Lower leg skin (tissue), 3 donors: ENCODE measurements around the gene DRAP1.

Experiments used
- POLR2A ChIP-seq, 2 donors: fragments of 450-650 bp; IDR thresholded peaks; one replicate each; pipeline ENCODE4 v1.6.1; 2016 to 2017; ENCODE audit warnings: antibody characterized with exemption in 2 of 2, mild to moderate bottlenecking in 1 of 2, moderate library complexity in 1 of 2
- TF ChIP-seq, protein P1 (sequence below), 3 donors: fragments of 450-650 bp; IDR thresholded peaks; one replicate each; pipeline ENCODE4 v1.5.1; 2016; ENCODE audit warnings: antibody characterized with exemption in 3 of 3, mild to moderate bottlenecking in 3 of 3, moderate library complexity in 2 of 3

DNA sequence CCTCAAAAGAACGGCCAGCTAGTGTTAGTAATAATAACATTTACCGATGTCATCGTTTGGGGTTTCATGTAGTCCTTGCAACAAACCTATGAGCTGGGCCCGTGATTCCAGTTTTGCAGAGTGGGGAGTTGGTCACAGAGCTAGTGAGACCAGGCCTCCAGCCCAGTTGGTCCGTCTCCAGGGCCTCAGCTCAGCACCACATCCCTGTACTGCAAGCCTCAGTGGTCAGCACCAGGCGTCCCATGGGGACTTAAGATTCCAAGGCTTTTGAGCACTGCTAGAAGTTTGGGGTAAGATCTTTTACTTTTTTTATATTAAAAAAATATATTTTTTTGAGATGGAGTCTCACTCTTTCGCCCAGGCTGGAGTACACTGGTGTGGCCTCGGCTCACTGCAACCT lies 25.0 kb downstream of the DRAP1 start:
- TF ChIP-seq, protein P1, sequence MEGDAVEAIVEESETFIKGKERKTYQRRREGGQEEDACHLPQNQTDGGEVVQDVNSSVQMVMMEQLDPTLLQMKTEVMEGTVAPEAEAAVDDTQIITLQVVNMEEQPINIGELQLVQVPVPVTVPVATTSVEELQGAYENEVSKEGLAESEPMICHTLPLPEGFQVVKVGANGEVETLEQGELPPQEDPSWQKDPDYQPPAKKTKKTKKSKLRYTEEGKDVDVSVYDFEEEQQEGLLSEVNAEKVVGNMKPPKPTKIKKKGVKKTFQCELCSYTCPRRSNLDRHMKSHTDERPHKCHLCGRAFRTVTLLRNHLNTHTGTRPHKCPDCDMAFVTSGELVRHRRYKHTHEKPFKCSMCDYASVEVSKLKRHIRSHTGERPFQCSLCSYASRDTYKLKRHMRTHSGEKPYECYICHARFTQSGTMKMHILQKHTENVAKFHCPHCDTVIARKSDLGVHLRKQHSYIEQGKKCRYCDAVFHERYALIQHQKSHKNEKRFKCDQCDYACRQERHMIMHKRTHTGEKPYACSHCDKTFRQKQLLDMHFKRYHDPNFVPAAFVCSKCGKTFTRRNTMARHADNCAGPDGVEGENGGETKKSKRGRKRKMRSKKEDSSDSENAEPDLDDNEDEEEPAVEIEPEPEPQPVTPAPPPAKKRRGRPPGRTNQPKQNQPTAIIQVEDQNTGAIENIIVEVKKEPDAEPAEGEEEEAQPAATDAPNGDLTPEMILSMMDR (IDR thresholded peaks at IDR 0.05), result no peak
- TF ChIP-seq POLR2A (IDR thresholded peaks at IDR 0.05), result no peak
